Endothelial cell of umbilical vein (primary cell): ENCODE measurements around the gene CDH15.

ENCODE experiments used
- EZH2 ChIP-seq: IDR thresholded peaks from 2 replicates; pipeline ENCODE4 v1.6.1; 2012; ENCODE audit warnings: borderline replicate concordance, low read depth, mild to moderate bottlenecking, moderate library complexity, low read length, inconsistent platforms; ENCODE audit not compliant: severe bottlenecking
- MYC ChIP-seq: IDR thresholded peaks from one replicate; pipeline ENCODE4 v1.6.1; 2011; ENCODE audit warnings: mild to moderate bottlenecking, low read depth, low read length
- POLR2AphosphoS5 ChIP-seq: IDR thresholded peaks from 2 replicates; pipeline ENCODE4 v1.6.1; 2012; ENCODE audit warnings: low read depth, mild to moderate bottlenecking, control low read depth, low read length, moderate library complexity; ENCODE audit not compliant: insufficient read depth
- TF ChIP-seq, protein P1 (sequence below), 2 donors: IDR thresholded peaks; 1 replicate in 1 of 2; 2 replicates in 1 of 2; pipeline ENCODE4 v1.5.1; 2011; ENCODE audit warnings: low read length in 2 of 2, mild to moderate bottlenecking in 2 of 2, moderate library complexity in 2 of 2, control low read depth in 1 of 2, inconsistent platforms in 1 of 2, low read depth in 1 of 2; ENCODE audit not compliant: insufficient read depth in 1 of 2; ENCODE audit errors: extremely low read depth in 1 of 2

DNA sequence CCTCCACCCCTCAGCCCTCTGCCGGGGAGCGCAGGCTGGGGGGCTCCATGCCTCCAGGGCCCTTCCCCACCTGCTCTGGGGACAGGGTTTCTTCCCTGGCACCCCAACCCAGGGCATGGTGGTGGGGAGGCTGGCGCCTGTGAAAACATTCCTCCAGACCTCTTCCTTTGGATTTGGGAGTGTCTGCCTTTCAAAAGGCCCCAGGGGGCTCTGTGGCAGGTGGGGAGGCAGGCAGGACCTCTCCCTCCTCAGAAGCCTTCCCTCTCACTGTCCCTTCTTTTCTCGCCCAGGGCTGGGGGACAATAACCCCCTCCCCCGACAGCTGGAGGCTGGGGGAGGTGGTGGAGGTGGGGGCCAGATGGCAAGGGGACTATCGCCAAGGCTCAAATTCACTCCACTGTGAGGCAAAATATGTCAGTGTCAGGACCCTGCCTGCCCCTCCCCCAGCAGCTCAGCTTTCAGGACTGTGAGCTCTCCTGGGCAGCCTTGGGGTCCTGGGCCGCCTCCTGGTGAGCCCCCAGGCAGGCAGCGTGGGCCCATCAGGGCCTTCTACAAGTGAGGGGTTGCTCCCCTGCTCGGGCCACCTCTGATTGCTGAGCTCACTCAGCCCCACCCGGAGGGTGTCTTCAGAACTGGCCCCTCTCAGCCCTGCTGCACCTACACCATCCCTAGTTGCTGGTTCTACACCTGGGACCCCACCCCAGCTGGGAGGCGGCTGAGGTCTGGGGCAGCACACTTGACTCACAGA, 1.8 kb downstream of the CDH15 start:
- TF ChIP-seq MYC (no peak), POLR2AphosphoS5 (no peak), EZH2 (no peak)
- TF ChIP-seq, protein P1, sequence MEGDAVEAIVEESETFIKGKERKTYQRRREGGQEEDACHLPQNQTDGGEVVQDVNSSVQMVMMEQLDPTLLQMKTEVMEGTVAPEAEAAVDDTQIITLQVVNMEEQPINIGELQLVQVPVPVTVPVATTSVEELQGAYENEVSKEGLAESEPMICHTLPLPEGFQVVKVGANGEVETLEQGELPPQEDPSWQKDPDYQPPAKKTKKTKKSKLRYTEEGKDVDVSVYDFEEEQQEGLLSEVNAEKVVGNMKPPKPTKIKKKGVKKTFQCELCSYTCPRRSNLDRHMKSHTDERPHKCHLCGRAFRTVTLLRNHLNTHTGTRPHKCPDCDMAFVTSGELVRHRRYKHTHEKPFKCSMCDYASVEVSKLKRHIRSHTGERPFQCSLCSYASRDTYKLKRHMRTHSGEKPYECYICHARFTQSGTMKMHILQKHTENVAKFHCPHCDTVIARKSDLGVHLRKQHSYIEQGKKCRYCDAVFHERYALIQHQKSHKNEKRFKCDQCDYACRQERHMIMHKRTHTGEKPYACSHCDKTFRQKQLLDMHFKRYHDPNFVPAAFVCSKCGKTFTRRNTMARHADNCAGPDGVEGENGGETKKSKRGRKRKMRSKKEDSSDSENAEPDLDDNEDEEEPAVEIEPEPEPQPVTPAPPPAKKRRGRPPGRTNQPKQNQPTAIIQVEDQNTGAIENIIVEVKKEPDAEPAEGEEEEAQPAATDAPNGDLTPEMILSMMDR (IDR thresholded peaks at IDR 0.05; ENCODE audit: extremely low read depth in 1 of 2, insufficient read depth in 1 of 2, low read depth in 1 of 2, low read length in 2 of 2): no peak
